Smooth muscle cell of the umbilical artery (primary cell): Measurements from ENCODE around the gene RAB3IL1. TPM values are rescaled to one million over a fixed set of nuclear protein-coding genes. Genes with fewer than 3 reads are reported as not detected.

ENCODE experiments used
- total RNA-seq: library from RNA; depleted of rRNA; stranded (reverse); fragments of >200 nt; gene quantifications from 2 replicates; pipeline ENCODE4 v1.2.3, GENCODE V29; 2014

The RAB3IL1 gene
- total RNA-seq, result 2.1 and 2.3 TPM in 2 replicates

GRCh38 chr11:61917334-61918109, at the start of gene RAB3IL1:
RAB3IL1 (minus strand) TSS chr11:61917566; CDS start chr11:61917367, 199 bp downstream.

GRCh38 chr11:61950035-61950547, 32.7 kb upstream of the RAB3IL1 start, which contains the start of gene BEST1:
BEST1 (plus strand) TSS chr11:61950351; CDS start chr11:61951807, 1,456 bp downstream.

GRCh38 chr11:61891331-61892084, 25.9 kb downstream of the RAB3IL1 start, which contains the start of gene FADS3:
FADS3 (minus strand) TSS chr11:61891545; CDS start chr11:61891381, 164 bp downstream.

Other genes with a start within 250 kb of the RAB3IL1 start
- 2.1 and 4.4 TPM in 2 replicates for gene DAGLA, start 237.2 kb downstream of the RAB3IL1 start, total RNA-seq
- gene MYRF, start 164.9 kb downstream of the RAB3IL1 start, total RNA-seq, result 22.0 and 26.3 TPM in 2 replicates
- 19.6 and 62.4 TPM in 2 replicates for gene TMEM258, start 125.0 kb downstream of the RAB3IL1 start, total RNA-seq
- 8.6 and 18.8 TPM in 2 replicates for gene FEN1, start 124.7 kb downstream of the RAB3IL1 start, total RNA-seq
- gene FADS1, start 100.6 kb downstream of the RAB3IL1 start, total RNA-seq, result 138 and 140 TPM in 2 replicates
- gene FADS2, start 89.3 kb downstream of the RAB3IL1 start, total RNA-seq, result 252 and 342 TPM in 2 replicates
- 74.2 and 138 TPM in 2 replicates for gene FADS3, start 26.0 kb downstream of the RAB3IL1 start, total RNA-seq
- 2.8 and 9.5 TPM in 2 replicates for gene BEST1, start 32.8 kb upstream of the RAB3IL1 start, total RNA-seq
- 2,108 and 2,864 TPM in 2 replicates for gene FTH1, start 50.1 kb upstream of the RAB3IL1 start, total RNA-seq
- 7.7 and 21.5 TPM in 2 replicates for gene INCENP, start 206.4 kb upstream of the RAB3IL1 start, total RNA-seq